M059J (cell line): ENCODE measurements around the gene IGF2R. TPM values are rescaled to one million over a fixed set of nuclear protein-coding genes. Genes with fewer than 3 reads are reported as not detected.
"Not testable (repeated sequence)": the region's sequence is repeated elsewhere in the genome, so short reads cannot be mapped to it uniquely, and the experiment has no call there.

Experiments
- DNase-seq: peaks from one replicate; pipeline ENCODE4 v3.0.0-alpha.2; 2012; ENCODE audit warnings: low read depth
- total RNA-seq: library from RNA; depleted of rRNA; stranded (reverse); fragments of >200 nt; shearing (Covaris generic); gene quantifications from 2 replicates; pipeline ENCODE4 v1.2.3, GENCODE V29; 2014; rRNA removed

IGF2R gene
- total RNA-seq, 1 experiment from 2014 or later: 67.8 TPM

- DNase-seq: peak; percentile 72
Observed at GRCh38 chr6:160137989-160138835, 169.3 kb downstream of the IGF2R start.

DNA sequence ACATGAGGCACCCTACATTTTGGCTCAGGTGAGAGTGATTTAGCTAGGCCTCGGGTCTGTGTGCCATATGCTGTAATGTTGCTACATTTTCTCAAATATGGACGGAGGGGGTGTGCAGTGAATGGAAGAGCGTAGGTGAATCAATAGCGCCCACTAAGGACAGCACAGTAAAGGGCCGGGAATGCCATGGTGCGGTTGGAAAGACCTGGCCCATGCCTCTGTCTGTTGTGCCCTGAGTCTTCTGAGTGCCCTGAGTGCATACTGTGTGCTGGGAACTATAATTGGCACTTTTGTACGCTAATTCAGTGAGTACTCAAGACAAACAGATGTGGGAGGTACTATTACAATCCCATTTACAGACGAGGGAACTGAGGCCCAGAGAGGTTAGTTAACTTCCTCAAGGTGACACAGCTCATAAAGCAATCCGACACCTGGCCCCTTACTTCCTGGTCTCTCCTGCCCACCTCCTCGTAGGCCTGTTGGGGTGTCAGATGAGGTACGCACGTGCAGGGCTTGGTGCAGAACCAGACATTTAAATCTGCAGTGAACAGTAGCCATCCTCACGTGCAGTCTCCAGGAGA lies 170.0 kb downstream of the IGF2R start:
- DNase-seq: no peak

GRCh38 chr6:160139420-160139851 lies 170.6 kb downstream of the IGF2R start:
- DNase-seq: peak; percentile 97

GRCh38 chr6:160140493-160140892 lies 171.6 kb downstream of the IGF2R start:
- not testable (repeated sequence) for DNase-seq

DNA sequence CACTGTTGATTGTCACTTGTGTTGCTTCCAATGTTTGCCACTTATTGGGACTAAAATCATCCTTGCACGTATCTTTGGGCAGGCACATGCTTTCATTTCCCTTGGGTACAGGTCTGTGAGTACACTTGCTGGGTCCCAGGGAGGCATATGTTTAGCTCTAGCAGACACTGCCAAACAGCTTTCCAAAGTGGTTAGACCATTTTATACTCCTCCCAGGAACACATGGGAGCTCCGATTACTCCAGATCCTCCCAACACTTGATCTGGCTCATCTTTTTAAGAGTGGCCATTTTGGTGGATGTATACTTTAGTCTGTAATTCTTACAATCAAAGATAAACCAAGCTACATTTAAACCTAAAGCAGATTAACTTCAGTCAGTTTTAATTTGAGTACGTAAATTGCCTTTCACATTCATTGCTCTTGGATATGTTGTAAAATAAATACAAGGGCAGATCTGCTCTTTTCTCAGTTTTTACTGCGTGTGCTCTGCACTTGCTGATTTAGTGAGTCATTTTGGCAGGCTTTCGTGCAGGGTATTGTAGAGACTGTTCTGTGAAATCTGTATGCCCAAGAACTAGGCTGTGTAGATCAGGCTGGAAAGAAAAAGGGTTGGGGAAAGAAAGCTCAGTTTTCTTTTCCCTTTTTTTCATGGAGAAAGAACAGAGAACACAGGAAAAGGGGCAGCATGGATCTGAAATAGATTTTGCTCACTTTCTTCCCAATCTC lies 172.3 kb downstream of the IGF2R start:
- peak; percentile 76 for DNase-seq

DNA sequence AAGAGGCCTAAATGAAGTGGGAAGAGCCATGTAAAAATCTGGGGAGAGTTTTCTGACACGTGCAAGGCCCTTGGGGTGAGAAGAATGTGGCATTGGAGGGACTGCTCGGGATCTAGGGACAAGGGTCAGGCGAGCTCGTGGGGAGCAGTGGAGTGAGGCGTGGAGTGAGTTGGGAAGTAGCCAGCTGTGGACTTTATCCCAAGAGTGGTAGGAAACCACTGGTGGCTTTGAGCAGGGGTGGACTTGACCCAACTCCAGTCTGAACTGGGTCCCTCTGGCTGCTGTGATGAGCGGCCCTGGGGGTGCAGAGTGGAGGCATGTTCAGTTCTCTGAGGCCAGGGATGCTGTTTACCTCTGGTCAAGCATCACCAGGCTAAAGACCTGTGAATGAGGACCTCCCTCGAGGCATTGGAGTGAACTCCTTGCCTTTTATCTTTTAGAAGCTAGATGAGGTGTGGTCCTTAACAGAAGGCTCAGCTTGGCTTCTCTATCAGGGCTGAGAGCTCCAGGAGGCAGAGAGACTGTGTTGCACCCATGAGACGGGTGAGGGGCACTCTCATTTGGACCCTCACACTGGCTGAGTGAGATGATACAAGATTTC lies 173.3 kb downstream of the IGF2R start:
- DNase-seq: no peak

DNA sequence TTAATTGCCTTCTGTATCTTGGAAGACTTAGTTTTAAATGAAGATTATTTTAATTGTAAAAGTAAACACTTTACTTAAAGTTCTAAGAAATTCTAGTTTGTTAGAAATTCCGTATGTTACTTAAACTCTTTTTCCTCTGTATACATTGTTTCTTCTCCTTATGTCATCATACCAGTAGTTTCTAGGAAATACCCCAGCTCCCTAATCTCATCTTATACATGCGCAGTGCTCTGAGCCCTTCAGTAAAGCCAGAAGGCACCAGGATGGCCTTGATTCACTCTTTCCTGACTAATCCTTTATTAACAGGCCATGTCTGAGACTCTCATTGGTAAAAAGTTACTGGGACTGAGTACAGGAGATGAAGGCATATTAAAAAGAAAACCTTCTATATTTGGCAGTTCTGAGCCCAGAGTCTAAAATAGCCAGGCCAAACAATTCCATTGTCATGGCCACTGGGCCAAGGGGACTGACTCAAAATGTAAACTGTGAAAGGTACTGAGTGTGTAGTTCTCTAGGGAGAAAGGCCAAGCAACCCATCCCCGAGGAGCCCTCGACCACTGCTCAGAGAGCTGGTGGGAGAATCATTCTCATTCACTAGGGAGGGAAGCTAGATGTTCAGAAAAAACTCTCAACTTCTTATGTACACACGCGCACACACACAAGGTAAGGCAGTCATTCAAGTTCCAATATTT lies 177.7 kb downstream of the IGF2R start:
- no peak for DNase-seq

DNA sequence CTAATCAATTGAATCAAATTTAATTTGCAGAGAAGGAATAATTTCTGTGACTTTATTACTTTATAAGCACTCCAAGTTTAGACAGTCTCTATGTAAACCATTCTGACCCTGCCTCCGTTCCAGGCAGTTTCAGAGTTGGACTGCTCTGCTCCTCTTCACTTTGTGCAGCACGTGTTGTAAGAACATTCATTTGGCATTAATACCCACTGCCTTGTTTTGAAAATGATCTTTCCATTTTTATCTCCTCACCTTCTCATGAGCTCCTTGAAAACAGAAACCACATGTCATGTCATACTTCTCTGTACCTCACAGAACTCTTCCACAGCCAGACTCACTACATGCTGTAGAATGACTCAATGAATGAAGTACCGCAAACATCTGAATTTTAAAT lies 178.3 kb downstream of the IGF2R start:
- DNase-seq: no peak

GRCh38 chr6:160154471-160154870 lies 185.6 kb downstream of the IGF2R start:
- no peak for DNase-seq

GRCh38 chr6:160156842-160157241 lies 188.0 kb downstream of the IGF2R start:
- DNase-seq: no peak

GRCh38 chr6:160160450-160160849 lies 191.6 kb downstream of the IGF2R start:
- DNase-seq: no peak

Other genes with a start within 250 kb of the IGF2R start
- 79.6 and 106 TPM in 2 replicates for gene WTAP, start 241.6 kb upstream of the IGF2R start, total RNA-seq
- gene ACAT2, start 207.0 kb upstream of the IGF2R start, total RNA-seq: 49.6 and 75.8 TPM in 2 replicates
- gene TCP1, start 179.5 kb upstream of the IGF2R start, total RNA-seq: 264 and 310 TPM in 2 replicates
- 241 and 249 TPM in 2 replicates for gene MRPL18, start 178.6 kb upstream of the IGF2R start, total RNA-seq
- gene PNLDC1, start 168.8 kb upstream of the IGF2R start, total RNA-seq: not detected in 2 replicates
- gene MAS1, start 78.1 kb upstream of the IGF2R start, total RNA-seq: not detected in 2 replicates
- gene SLC22A1, start 152.7 kb downstream of the IGF2R start, total RNA-seq: 0.05 TPM in 1 of 2 replicates, not detected in the other